Measurements from ENCODE around the gene VPS16.

DNA sequence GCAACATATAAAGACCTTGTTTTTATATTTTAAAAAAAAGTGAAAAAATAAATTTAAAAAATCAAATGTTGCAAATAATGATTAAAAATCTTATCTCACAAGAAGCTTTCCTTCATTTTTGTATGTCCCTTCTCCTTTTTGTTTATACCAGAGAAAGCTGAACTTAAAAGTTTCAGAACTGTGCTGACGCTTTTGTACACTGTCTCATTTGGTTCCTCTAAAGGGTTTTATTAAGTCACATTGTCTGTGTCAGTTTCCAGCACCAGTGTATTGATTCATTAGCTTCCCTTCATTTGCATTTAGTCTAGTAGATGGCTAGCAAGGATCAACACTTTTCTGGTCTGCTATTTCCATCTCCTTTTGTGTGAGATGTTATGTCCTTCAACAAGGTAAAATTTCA, 6.8 kb upstream of the VPS16 start:
- no peak for TF ChIP-seq EZH2 (IDR thresholded peaks at IDR 0.05; ENCODE audit: insufficient read depth, low read length)
- TF ChIP-seq, protein P1, sequence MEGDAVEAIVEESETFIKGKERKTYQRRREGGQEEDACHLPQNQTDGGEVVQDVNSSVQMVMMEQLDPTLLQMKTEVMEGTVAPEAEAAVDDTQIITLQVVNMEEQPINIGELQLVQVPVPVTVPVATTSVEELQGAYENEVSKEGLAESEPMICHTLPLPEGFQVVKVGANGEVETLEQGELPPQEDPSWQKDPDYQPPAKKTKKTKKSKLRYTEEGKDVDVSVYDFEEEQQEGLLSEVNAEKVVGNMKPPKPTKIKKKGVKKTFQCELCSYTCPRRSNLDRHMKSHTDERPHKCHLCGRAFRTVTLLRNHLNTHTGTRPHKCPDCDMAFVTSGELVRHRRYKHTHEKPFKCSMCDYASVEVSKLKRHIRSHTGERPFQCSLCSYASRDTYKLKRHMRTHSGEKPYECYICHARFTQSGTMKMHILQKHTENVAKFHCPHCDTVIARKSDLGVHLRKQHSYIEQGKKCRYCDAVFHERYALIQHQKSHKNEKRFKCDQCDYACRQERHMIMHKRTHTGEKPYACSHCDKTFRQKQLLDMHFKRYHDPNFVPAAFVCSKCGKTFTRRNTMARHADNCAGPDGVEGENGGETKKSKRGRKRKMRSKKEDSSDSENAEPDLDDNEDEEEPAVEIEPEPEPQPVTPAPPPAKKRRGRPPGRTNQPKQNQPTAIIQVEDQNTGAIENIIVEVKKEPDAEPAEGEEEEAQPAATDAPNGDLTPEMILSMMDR (IDR thresholded peaks at IDR 0.05; ENCODE audit: insufficient read depth, low read depth, low read length) = no peak

Data from astrocyte (in vitro differentiated cells and primary cell).